ENCODE results near the gene UNC13A.

The UNC13A gene

GRCh38 chr19:17582613-17583012 lies 105.5 kb downstream of the UNC13A start:
- Histone ChIP-seq H3K36me3 (peaks cover 41% of the 10 kb centered on the region), H3K27me3 (ENCODE audit: insufficient read depth, low read depth, severe bottlenecking) (no peaks in the 10 kb centered on the region), H3K4me3 (ENCODE audit: low read depth, low read length) (no peak overlapping the region), H3K9me3 (ENCODE audit: severe bottlenecking) (no peaks in the 10 kb centered on the region), H3K27ac (no peak overlapping the region)
- TF ChIP-seq, protein P1, sequence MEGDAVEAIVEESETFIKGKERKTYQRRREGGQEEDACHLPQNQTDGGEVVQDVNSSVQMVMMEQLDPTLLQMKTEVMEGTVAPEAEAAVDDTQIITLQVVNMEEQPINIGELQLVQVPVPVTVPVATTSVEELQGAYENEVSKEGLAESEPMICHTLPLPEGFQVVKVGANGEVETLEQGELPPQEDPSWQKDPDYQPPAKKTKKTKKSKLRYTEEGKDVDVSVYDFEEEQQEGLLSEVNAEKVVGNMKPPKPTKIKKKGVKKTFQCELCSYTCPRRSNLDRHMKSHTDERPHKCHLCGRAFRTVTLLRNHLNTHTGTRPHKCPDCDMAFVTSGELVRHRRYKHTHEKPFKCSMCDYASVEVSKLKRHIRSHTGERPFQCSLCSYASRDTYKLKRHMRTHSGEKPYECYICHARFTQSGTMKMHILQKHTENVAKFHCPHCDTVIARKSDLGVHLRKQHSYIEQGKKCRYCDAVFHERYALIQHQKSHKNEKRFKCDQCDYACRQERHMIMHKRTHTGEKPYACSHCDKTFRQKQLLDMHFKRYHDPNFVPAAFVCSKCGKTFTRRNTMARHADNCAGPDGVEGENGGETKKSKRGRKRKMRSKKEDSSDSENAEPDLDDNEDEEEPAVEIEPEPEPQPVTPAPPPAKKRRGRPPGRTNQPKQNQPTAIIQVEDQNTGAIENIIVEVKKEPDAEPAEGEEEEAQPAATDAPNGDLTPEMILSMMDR (IDR thresholded peaks at IDR 0.05; ENCODE audit: low read depth, low read length) = no peak
- no peak for DNase-seq

- H3K9me3 ChIP-seq (ENCODE audit: severe bottlenecking) = no peaks in the 10 kb centered on the region
- no peaks in the 10 kb centered on the region for H3K27me3 ChIP-seq (ENCODE audit: insufficient read depth, low read depth, severe bottlenecking)
- peaks cover 43% of the 10 kb centered on the region for H3K36me3 ChIP-seq
- TF ChIP-seq, protein P1 (IDR thresholded peaks at IDR 0.05; ENCODE audit: low read depth, low read length) = no peak
- no peak overlapping the region for H3K4me3 ChIP-seq (ENCODE audit: low read depth, low read length)
- H3K27ac ChIP-seq = no peak overlapping the region
- DNase-seq = no peak
These were observed 106.8 kb downstream of the UNC13A start for GRCh38 chr19:17581211-17581874.

GRCh38 chr19:17580470-17581144 lies 107.5 kb downstream of the UNC13A start:
- Histone ChIP-seq H3K36me3 (peaks cover 50% of the 10 kb centered on the region), H3K27ac (no peak overlapping the region)

DNA sequence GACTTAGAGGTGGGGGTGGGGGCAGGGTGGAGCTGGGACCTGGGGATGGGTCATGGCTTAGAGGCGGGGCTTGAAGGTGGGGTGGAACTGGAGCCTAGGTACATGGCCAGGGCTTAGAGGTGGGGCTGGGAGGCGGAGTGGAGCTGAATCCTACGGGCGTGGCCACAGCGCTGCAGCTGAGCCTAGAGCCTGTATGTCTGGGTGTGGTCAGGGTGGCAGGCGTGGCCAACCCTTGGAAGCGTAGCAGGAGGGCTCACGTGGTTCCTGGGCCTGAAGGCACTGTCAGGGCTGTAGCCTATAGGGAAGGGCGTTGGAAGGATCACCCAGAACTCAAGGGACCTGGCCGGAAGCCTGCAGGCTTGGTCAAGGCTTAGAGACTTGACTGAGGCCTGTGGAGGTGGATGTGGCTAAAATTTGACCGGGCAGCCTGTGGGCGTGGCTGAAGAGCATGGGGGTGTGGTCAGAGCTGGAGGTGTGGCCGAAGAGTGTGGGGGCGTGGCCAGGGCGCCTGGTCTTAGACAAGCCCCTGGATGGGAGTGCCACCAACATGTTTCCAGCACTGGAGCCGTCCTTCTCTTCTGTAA lies 108.4 kb downstream of the UNC13A start:
- H3K27me3 ChIP-seq (ENCODE audit: insufficient read depth, low read depth, severe bottlenecking) = no peaks in the 10 kb centered on the region
- no peak overlapping the region for H3K4me3 ChIP-seq (ENCODE audit: low read depth, low read length)
- no peak overlapping the region for H3K27ac ChIP-seq
- TF ChIP-seq, protein P1 (IDR thresholded peaks at IDR 0.05; ENCODE audit: low read depth, low read length) = no peak
- no peaks in the 10 kb centered on the region for H3K9me3 ChIP-seq (ENCODE audit: severe bottlenecking)
- H3K36me3 ChIP-seq = peaks cover 58% of the 10 kb centered on the region
- DNase-seq = peak; percentile 59

More at GRCh38 chr19:17580470-17581144, 107.5 kb downstream of the UNC13A start:
- no peak for DNase-seq
- Histone ChIP-seq H3K9me3 (ENCODE audit: severe bottlenecking) (no peaks in the 10 kb centered on the region), H3K4me3 (ENCODE audit: low read depth, low read length) (no peak overlapping the region), H3K27me3 (ENCODE audit: insufficient read depth, low read depth, severe bottlenecking) (no peaks in the 10 kb centered on the region)
- TF ChIP-seq, protein P1 (IDR thresholded peaks at IDR 0.05; ENCODE audit: low read depth, low read length) = no peak

- TF ChIP-seq, protein P1 (IDR thresholded peaks at IDR 0.05; ENCODE audit: low read depth, low read length) = no peak
- no peak for DNase-seq
- Histone ChIP-seq H3K4me3 (ENCODE audit: low read depth, low read length) (no peak overlapping the region), H3K36me3 (peaks cover 75% of the 10 kb centered on the region), H3K27ac (no peak overlapping the region), H3K27me3 (ENCODE audit: insufficient read depth, low read depth, severe bottlenecking) (no peaks in the 10 kb centered on the region), H3K9me3 (ENCODE audit: severe bottlenecking) (no peaks in the 10 kb centered on the region)
These were observed 110.6 kb downstream of the UNC13A start for GRCh38 chr19:17577457-17578097.

Data from WERI-Rb-1 (cell line).